GM21367 (cell line): Measurements from ENCODE around the gene RBM10.

Experiments used
- ATAC-seq: cut with Tn5 transposase; IDR thresholded peaks from one replicate; pipeline ENCODE4 v1.9.1; 2021; ENCODE audit not compliant: unreplicated experiment

RBM10 gene

DNA sequence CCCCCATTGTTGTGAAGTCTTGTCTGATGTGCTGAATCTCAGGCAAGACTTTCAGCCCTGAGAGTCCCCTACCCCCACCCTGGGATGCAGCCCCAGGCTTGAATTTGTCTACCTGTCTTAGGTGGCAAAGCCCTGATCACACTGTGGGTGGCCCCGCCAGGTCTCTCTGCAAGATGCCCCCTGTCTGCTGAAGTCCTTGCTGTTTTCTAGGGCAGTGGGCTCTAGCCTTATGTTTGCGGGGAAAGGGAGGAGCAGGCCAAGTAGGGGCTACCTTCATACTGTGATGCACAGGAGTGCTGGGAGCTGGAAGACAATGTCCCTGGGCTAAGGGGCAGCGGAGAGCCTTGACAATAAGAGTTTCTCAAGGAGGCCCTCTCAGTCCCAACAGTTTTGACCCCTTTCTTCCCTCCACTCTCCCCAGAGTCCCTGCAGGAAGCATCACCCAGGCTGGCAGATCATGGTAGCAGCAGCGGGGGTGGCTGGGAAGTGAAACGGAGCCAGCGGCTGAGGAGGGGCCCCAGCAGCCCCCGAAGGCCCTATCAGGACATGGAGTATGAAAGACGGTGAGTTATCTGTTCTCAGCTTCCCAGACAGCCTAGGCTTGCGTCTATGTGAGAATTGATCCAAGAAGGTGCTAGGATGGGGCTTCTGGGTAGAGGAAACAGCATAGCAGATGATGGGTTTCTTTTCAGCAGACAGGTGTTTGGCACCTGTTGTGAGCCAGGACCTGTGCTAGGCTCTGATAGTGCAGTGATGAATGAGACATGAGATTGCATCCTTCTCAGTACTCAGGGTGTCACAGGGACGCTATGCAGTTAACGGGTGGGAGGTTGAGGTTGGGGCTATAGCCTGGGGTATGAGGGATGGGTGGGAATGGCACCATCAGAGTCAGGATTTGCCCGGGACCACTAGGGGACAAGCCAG lies 2.2 kb downstream of the RBM10 start:
- ATAC-seq = no peak

DNA sequence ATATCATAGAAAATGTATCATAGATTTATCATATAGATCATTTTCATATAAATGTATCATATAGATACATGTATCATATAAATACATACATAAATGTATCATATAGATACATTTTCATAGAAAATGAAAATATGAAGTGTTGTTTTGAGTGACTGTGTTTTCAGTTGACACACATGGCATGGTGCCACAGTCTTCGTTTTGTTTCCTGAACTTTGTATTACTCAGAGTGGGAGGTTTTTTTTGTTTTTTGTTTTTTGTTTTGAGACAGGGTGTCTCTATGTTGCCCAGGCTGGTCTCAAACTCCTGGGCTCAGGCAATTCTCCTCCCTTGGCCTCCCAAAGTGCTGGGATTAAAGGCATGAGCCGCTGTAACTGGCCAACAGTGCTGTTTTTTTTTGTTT lies 3.9 kb downstream of the RBM10 start:
- ATAC-seq = no peak

DNA sequence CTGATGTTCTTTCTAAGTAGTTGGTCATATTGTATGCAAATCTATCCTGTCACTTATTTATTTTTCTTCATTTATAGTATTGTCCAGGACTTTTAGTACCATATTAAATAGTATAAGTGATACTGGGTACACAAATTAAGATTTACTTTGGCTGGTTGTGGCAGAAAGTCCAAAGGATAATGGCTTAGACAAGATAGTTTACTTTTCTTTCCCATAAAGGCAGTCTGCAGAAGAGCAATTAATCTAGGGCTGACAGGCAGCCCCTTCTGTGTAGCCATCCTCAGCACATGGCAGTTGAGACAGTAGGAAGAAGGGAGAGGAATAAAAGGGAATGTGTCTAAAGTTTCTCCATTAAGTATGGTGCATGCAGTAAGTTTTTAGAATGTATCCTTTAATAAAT lies 6.4 kb downstream of the RBM10 start:
- ATAC-seq = no peak

DNA sequence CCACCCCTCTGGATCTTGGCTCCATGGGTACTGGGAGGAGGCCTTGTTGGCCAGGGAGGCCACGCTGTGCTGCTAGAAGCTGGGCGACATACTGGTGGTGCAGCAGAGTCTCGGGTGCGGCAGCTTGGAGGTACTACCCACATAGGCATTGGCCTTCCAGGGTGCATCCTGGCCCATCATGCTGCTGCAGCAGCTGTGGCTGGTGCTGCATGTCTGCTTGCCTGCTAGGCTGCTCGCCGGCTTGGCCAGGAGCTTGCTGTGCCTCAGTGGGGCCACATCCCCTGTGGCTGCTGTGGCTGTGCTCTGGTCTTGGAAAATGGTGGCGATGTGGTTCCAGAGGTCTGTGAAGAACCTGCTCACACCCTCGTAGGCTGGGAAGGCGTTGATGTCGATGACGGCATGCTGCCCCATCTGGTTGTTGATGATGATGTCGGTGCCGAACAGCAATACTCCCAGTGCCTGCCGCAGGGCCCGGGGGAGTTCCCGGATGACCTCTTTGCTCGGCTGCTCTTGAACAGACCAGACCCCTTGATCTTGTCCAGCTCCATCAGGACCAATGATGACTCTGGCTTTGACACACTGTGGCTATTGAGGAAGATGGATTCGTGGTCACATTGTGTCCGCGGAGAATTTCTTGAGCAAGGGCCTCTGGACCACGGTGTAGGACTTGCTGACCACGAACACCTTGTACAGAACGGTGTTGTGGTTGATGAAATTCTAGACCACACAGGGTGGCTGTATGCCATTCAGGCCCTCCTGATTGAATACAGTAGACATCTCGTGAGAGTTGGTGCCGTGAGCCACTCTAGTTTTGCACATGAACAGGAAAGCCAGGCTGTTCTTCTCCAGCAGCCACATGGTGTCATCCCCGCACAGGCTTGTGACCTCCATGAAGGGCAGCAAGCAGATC lies 11.8 kb downstream of the RBM10 start:
- ATAC-seq = no peak

DNA sequence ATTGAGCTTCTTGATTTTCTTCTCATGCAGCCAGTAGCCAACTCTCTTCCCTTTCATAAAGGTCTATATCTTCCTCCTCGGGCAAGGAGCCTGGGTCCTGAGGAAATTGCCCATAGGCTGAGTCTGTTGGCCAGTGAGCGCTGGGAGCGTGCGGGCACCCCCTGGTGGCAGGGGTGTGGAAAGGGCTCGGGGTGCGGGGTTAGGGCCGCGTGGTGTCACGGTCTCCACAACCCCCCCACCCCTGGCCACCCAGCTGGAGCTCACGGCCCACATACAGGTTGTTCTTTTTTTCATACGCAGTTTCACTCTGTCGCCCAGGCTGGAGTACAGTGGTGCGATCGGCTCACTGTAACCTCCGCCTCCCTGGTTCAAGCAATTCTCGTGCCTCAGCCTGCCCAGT lies 13.1 kb downstream of the RBM10 start:
- no peak for ATAC-seq

GRCh38 chrX:47158781-47159180 lies 13.8 kb downstream of the RBM10 start:
- no peak for ATAC-seq

DNA sequence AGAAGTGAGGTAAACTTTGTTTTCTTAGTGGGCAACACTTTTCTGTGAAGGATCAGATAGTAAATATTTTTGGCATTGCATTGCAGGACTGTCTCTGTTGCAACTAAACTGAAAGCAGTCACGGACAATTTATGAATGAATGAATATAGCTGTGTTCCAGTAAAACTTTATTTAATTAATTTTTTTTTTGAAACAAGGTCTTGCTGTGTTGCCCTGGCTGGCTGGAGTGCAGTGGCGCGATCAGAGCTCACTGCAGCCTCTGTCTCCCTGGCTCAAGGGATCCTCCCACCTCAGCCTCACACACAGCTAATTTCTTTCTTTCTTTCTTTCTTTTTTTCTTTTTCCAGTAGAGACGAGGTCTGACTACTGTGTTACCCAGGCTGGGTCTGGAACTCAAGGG lies 15.8 kb downstream of the RBM10 start:
- ATAC-seq = no peak

DNA sequence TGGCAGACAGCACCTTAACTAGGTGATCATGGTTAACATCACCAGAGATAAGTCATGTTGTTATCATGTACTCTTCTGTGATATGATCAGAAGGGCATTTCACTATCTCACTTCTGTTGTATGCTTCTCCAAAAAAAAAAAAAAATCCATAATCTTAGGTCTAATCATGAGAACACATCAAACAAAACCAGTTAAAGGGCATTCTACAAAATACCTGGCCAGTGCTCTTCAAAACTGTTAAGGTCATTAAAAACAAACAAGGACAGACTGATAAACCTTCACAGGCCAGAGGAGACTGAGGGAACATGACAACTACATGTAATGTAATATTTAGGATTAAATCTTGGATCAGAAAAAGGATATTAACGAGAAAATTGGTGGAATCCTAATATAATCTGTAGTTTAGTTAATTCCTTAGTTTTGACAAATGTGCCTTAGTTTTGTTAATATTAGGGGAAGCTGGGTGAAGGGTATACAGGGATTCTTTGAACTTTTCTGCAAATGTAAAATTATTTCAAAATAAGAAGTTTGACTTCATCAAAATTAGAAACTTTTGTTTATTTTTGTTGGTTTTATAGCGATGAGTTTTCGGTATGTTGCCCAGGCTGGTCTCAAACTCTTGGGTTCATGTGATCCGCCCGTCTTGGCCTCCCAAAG lies 18.0 kb downstream of the RBM10 start:
- no peak for ATAC-seq

GRCh38 chrX:47164420-47164819 lies 19.4 kb downstream of the RBM10 start:
- no peak for ATAC-seq

GRCh38 chrX:47166126-47166525 lies 21.1 kb downstream of the RBM10 start:
- ATAC-seq = no peak

DNA sequence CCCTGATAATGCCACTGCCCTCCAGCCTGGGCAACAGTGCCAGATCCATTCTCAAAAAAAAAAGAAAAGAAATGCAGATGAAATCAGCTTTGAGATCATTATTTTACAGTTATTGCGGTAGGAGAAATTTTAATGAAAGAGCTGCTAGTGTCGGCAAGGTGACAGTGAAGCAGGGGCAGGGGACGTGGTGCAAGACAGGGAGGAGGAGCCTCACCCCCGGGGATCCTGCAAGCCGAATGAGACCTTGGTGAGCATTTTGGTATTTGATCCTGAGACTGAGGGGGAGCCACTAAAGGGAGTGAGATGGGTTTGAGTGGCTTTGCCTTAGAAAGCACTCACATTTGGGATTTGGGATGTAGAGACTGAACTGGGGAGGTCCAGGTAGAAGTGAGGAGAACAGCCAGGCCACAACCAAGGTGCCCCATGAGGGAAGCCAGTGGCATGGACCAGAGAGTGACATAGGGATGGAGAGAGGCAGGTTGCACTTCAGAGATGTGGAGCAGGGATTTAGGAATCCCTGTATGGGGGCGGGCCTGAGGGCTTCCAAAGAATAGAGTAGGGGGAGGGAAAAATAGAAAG lies 23.6 kb downstream of the RBM10 start:
- ATAC-seq = no peak

- ATAC-seq = no peak
These were observed 24.3 kb downstream of the RBM10 start for GRCh38 chrX:47169273-47169672.

DNA sequence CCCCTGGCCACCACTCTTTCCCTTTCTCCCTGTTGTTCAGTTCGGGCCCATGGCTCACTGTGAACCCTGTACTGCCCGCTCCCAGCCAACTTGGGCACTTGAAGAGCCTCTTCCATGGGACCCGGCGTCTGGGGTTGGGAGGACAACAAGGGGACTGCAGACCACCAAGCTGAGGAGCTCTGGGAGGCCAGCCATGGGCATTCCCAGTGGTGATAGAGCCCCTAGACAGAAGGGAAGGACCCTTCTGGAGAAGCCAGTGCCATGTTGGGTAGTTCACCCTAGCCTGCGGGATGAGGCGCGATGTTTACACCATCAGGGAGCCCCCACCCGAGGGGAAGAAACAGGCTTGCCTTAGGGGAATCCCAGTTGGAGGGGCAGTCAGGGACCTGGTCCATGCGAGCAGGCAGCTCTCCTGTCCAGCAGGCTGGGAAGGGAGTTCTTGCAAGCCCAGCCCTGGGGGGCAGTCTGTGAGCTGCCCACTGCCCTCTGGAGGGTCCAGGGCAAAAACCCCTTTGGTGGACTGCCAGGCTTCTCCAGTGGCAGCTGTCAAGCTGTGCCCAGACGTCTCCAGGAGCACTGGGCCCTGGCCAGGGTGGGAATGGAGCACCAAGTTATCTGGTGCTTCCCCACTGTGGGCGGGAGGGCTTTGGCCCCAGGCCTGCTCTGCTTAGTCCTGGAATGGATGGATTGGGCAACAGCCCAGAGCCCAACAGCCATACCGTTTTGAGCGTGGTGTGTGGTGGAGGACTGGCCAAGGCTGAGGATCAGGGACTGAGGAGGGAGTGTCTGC lies 24.9 kb downstream of the RBM10 start:
- no peak for ATAC-seq

GRCh38 chrX:47170861-47171692 lies 26.1 kb downstream of the RBM10 start:
- ATAC-seq = no peak

DNA sequence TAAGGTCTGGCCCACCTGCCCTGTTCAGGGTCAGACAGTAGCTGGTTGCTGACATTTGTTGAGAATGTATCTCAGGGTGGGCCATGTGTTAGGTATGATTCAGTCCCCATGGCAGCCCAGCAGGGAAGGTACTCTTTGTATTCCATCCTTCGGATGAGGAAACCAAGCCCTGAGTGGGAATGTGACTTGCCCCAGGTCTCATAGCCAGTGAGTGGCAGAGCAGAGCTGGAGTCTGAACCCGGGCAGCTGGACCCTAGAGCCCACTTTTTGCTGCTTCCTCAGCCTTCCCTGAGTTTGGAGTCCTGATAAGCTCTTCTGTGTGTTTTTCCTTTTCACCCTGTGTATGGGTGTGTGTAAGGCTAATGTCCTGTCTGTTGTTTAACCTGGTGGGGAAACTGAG lies 27.0 kb downstream of the RBM10 start:
- no peak for ATAC-seq

GRCh38 chrX:47172549-47172948 lies 27.5 kb downstream of the RBM10 start:
- no peak for ATAC-seq

DNA sequence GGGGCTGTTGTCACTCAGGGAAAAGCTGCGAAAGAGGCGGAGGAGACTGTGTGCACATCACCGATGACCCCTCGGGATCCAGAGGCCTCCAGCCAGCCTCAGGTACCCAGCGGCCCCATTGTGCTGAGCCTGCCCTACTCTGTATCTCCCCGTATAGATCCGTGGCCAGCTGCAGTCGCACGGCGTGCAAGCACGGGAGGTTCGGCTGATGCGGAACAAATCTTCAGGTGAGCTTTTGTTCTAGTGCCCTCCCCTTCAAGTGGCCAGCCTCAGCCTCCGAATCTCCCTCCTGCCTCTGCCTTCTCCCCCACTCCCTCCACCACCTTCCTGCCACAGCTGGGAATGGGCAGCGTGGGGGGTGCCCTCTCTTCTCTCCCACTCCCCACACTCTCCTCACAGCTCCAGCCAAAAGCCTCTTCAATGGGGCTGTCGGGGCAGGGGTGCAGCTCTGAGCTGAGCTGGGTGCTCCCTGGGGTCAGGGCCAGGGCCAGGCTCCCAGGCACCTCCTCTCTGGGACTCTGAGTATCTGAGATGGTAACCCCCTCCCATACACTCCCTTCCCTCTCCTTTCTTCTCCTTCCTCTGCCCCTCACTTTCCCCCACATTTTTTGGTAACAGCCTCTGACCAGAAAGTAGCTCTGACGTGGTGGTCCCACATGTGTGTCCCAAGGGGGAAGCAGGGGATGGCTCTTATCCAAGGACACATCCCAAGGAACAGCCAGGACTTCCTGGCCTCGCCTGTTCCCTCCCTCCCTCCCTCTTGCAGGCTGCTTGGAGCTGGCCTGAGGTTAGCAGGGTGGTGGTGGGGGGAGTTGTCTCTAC lies 28.2 kb downstream of the RBM10 start:
- no peak for ATAC-seq

- no peak for ATAC-seq
These were observed 29.4 kb downstream of the RBM10 start for GRCh38 chrX:47174376-47174775.
